Measurements from ENCODE around the gene ADGRL3.

Gene ADGRL3

DNA sequence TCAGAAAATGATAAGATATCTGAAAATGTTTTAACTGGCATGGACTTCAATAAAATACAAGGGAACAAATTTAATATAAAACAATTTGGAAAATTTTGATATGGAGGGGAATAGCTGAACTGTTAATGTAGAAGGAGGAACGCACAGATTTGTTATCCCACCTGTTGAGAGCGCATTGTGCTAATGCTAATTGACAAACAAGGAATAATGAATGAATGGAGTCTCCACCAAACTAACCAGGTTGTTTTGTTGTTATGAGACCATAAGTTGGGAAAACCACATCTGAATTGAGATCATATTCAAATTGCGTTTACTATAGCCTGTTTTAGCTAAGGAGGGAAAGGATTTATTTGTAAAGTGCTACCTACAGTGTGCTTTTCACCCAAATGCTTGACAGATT, 195.6 kb downstream of the ADGRL3 start:
- Histone ChIP-seq H2AFZ (ENCODE audit: low read depth, low read length) (no peak overlapping the region), H3K4me3 (ENCODE audit: low read depth in 1 of 2, low read length in 2 of 2) (no peak overlapping the region), H3K4me1 (ENCODE audit: insufficient read depth, low read length) (no peaks in the 10 kb centered on the region), H4K20me1 (ENCODE audit: insufficient read depth, low read length) (no peaks in the 10 kb centered on the region), H3K4me2 (ENCODE audit: insufficient read depth, low read length) (no peak overlapping the region), H3K36me3 (ENCODE audit: insufficient read depth, low read length) (no peaks in the 10 kb centered on the region), H3K79me2 (ENCODE audit: insufficient read depth, low read length) (no peaks in the 10 kb centered on the region), H3K9ac (ENCODE audit: low read depth, low read length) (no peak overlapping the region), H3K9me3 (ENCODE audit: insufficient read depth, low read length, severe bottlenecking) (no peaks in the 10 kb centered on the region), H3K27ac (ENCODE audit: low read length) (no peak overlapping the region), H3K27me3 (ENCODE audit: insufficient read depth, low read length, poor library complexity) (no peaks in the 10 kb centered on the region)
- TF ChIP-seq, protein P1, sequence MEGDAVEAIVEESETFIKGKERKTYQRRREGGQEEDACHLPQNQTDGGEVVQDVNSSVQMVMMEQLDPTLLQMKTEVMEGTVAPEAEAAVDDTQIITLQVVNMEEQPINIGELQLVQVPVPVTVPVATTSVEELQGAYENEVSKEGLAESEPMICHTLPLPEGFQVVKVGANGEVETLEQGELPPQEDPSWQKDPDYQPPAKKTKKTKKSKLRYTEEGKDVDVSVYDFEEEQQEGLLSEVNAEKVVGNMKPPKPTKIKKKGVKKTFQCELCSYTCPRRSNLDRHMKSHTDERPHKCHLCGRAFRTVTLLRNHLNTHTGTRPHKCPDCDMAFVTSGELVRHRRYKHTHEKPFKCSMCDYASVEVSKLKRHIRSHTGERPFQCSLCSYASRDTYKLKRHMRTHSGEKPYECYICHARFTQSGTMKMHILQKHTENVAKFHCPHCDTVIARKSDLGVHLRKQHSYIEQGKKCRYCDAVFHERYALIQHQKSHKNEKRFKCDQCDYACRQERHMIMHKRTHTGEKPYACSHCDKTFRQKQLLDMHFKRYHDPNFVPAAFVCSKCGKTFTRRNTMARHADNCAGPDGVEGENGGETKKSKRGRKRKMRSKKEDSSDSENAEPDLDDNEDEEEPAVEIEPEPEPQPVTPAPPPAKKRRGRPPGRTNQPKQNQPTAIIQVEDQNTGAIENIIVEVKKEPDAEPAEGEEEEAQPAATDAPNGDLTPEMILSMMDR (IDR thresholded peaks at IDR 0.05; ENCODE audit: borderline replicate concordance, extremely low read depth, low read length, poor library complexity, severe bottlenecking) = no peak
- TF ChIP-seq EZH2 (IDR thresholded peaks at IDR 0.05; ENCODE audit: borderline replicate concordance, low read depth, low read length, severe bottlenecking) = no peak
- DNase-seq (no peak), ATAC-seq (ENCODE audit: insufficient read depth, low read depth) (no peak)

DNA sequence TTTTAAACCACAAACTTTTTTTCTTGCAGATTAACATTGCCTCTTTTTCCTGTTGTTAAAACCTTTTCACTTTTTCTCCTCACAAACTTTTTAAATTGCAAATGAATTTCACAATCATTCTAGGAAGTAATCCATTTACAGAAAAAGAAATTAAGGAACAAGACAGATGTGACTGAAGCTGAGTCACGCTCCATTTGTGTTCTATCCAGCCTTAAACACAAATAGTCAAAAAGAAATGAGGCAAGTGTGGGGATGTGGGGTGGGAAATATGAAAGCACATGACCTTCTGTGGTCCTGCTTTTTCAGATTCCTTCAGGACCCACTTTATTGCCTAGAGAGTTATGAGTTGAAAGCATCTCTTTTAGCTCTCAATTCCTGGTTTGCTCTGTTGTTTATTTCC, 197.0 kb downstream of the ADGRL3 start:
- Histone ChIP-seq H4K20me1 (ENCODE audit: insufficient read depth, low read length) (no peaks in the 10 kb centered on the region), H3K36me3 (ENCODE audit: insufficient read depth, low read length) (no peaks in the 10 kb centered on the region), H3K79me2 (ENCODE audit: insufficient read depth, low read length) (no peaks in the 10 kb centered on the region), H3K9me3 (ENCODE audit: insufficient read depth, low read length, severe bottlenecking) (no peaks in the 10 kb centered on the region), H3K27me3 (ENCODE audit: insufficient read depth, low read length, poor library complexity) (no peaks in the 10 kb centered on the region), H3K4me1 (ENCODE audit: insufficient read depth, low read length) (no peaks in the 10 kb centered on the region), H2AFZ (ENCODE audit: low read depth, low read length) (no peak overlapping the region), H3K9ac (ENCODE audit: low read depth, low read length) (no peak overlapping the region), H3K4me3 (ENCODE audit: low read depth in 1 of 2, low read length in 2 of 2) (no peak overlapping the region), H3K27ac (ENCODE audit: low read length) (no peak overlapping the region), H3K4me2 (ENCODE audit: insufficient read depth, low read length) (no peak overlapping the region)
- ATAC-seq (ENCODE audit: insufficient read depth, low read depth) (no peak), DNase-seq (no peak)
- TF ChIP-seq, protein P1 (IDR thresholded peaks at IDR 0.05; ENCODE audit: borderline replicate concordance, extremely low read depth, low read length, poor library complexity, severe bottlenecking) = no peak
- no peak for TF ChIP-seq EZH2 (IDR thresholded peaks at IDR 0.05; ENCODE audit: borderline replicate concordance, low read depth, low read length, severe bottlenecking)

DNA sequence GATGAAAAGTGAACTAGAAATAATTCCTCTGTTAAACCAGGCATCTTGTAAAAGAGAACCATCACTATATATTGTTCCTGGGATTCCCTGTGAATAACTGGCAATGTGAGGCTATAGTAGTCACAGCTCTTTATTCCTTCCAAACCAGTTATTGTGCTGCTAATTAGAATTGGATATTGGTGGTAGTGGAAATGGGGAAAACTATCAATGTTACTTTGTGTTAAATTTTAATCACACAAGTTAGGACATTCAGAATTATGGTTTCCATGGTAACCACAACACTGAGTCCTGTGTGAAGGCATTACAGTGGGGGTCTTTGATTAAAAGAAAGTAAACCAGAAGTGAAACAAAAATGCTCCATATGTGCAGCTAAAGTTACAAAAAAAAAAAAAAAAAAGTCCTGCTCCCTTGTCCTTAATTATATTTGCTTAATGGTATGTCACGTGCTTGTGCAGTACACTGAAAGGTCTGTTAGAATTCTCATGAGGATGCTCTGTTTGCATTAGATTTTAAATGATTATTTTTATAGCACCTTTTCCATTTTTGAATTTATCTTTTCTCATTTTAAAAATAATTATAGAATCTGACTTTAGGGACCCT, 200.4 kb downstream of the ADGRL3 start:
- DNase-seq (no peak), ATAC-seq (ENCODE audit: insufficient read depth, low read depth) (no peak)
- Histone ChIP-seq H3K36me3 (ENCODE audit: insufficient read depth, low read length) (no peaks in the 10 kb centered on the region), H3K9ac (ENCODE audit: low read depth, low read length) (no peak overlapping the region), H3K4me2 (ENCODE audit: insufficient read depth, low read length) (no peak overlapping the region), H3K27me3 (ENCODE audit: insufficient read depth, low read length, poor library complexity) (no peaks in the 10 kb centered on the region), H4K20me1 (ENCODE audit: insufficient read depth, low read length) (no peaks in the 10 kb centered on the region), H3K27ac (ENCODE audit: low read length) (no peak overlapping the region), H3K4me3 (ENCODE audit: low read depth in 1 of 2, low read length in 2 of 2) (no peak overlapping the region), H3K4me1 (ENCODE audit: insufficient read depth, low read length) (no peaks in the 10 kb centered on the region), H2AFZ (ENCODE audit: low read depth, low read length) (no peak overlapping the region), H3K9me3 (ENCODE audit: insufficient read depth, low read length, severe bottlenecking) (no peaks in the 10 kb centered on the region), H3K79me2 (ENCODE audit: insufficient read depth, low read length) (no peaks in the 10 kb centered on the region)
- TF ChIP-seq, protein P1 (IDR thresholded peaks at IDR 0.05; ENCODE audit: borderline replicate concordance, extremely low read depth, low read length, poor library complexity, severe bottlenecking) = no peak
- TF ChIP-seq EZH2 (IDR thresholded peaks at IDR 0.05; ENCODE audit: borderline replicate concordance, low read depth, low read length, severe bottlenecking) = no peak
